Astrocyte of the spinal cord (primary cell): ENCODE measurements around the gene CACNA1S.

ENCODE experiments used
- DNase-seq: peaks from one replicate; pipeline ENCODE4 v3.0.0; 2011; ENCODE audit warnings: low read depth, low spot score
- H3K4me3 ChIP-seq: 2 replicates; pipeline ENCODE4 v1.5.1; 2011; ENCODE audit warnings: low read depth, mild to moderate bottlenecking, low read length, moderate library complexity
- in situ Hi-C: cut with HindIII; loops from 2 replicates; pipeline ENCODE4 v1.10.0; 2017; ENCODE audit warnings: low sequenced_read_pairs
- TF ChIP-seq, protein P1 (sequence below): IDR thresholded peaks from 2 replicates; pipeline ENCODE4 v1.5.1; 2012; ENCODE audit warnings: low read depth, mild to moderate bottlenecking, low read length, inconsistent platforms

The CACNA1S gene

DNA sequence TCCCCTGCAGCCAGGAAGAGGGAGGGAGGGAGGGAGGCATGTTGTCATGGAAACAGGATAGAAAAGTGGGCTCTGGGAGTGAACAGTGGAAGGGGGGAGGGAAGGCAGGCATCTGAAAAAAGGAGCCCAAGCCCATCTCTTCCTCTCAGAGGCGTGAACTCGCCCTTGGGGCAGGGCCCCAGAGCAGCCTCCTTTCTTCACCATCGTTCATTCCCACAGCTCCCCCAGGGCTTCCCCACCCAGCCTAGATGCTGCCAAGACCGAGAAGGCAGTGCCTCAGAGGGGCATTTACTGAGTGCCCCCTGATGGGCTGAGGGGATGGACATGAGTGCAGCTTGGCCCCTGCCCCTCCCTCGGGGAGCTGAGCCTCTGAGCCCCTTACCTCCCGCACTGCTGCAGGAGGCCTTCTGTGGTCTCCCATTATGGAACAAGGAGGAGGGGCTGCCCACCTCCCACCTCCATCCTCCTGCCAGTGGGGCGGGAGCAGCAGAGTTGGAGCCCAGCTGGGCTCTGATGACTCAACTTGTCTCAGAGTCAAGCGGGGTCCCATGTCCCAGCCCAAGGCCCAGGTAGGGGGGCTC is 49.6 kb downstream of the CACNA1S start:
- in situ Hi-C loops: no loop called here
- TF ChIP-seq, protein P1, sequence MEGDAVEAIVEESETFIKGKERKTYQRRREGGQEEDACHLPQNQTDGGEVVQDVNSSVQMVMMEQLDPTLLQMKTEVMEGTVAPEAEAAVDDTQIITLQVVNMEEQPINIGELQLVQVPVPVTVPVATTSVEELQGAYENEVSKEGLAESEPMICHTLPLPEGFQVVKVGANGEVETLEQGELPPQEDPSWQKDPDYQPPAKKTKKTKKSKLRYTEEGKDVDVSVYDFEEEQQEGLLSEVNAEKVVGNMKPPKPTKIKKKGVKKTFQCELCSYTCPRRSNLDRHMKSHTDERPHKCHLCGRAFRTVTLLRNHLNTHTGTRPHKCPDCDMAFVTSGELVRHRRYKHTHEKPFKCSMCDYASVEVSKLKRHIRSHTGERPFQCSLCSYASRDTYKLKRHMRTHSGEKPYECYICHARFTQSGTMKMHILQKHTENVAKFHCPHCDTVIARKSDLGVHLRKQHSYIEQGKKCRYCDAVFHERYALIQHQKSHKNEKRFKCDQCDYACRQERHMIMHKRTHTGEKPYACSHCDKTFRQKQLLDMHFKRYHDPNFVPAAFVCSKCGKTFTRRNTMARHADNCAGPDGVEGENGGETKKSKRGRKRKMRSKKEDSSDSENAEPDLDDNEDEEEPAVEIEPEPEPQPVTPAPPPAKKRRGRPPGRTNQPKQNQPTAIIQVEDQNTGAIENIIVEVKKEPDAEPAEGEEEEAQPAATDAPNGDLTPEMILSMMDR: no peak
- no peak for DNase-seq
- H3K4me3 ChIP-seq: no peak overlapping the region

DNA sequence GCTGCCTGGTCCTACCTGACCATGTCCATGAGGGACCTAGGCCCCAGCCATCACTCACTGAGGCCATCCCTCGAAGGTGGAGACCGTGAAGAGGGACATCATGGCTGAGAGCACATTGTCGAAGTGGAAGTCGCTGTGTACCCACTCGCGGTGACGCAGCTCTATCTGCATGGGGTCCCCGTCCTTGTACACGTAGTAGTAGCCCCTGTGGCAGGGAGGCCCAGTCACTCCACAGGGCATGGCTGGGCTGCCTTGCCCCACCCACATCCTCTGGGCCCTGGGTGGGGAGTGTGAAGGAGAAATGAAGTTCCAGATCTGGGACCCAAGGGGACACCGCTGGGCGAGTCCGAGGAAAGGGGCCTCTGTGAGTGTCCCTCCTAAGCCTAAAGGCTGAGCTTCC is 50.3 kb downstream of the CACNA1S start:
- TF ChIP-seq, protein P1: no peak
- in situ Hi-C loops: no loop called here
- H3K4me3 ChIP-seq: no peak overlapping the region
- no peak for DNase-seq

DNA sequence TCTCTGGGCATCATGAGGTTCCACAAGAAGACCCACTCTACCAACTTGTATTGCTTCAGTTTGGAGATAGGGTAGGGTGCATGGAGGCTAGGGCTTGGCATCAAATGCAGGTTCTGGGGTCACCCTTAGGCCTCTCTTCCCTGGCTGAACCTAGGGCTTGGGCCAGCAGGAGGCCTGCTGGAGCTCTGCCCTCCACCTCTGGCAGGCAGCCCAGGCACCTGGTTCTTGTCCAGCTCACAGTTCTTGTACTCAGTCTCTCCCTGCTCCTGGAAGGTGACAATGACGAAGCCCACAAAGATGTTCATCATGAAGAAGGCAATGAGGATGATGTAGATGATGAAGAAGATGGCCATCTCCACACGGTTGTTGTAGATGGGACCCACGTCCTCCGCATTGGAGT is 51.2 kb downstream of the CACNA1S start:
- in situ Hi-C loops: no loop called here
- no peak overlapping the region for H3K4me3 ChIP-seq
- TF ChIP-seq, protein P1: no peak
- DNase-seq: no peak

DNA sequence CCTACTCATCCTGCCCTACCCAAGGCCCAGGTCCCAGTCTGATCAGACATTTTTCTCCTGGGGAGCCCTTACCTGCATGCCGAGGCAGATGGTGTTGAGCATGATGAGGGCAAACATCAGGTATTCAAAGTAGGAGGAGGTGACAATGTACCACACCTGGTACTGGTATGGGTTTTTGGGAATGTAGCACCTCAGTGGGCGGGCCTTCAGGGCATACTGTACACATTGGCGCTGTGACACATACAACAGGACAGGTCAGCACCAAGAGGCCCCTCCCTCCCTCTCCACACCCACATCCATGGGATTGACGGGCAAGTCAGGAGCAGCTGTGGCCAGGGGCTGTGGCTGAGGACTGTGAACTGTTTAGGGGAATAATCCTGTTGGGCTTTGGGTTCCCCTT is 51.6 kb downstream of the CACNA1S start:
- TF ChIP-seq, protein P1: no peak
- no peak overlapping the region for H3K4me3 ChIP-seq
- in situ Hi-C loops: no loop called here
- no peak for DNase-seq

DNA sequence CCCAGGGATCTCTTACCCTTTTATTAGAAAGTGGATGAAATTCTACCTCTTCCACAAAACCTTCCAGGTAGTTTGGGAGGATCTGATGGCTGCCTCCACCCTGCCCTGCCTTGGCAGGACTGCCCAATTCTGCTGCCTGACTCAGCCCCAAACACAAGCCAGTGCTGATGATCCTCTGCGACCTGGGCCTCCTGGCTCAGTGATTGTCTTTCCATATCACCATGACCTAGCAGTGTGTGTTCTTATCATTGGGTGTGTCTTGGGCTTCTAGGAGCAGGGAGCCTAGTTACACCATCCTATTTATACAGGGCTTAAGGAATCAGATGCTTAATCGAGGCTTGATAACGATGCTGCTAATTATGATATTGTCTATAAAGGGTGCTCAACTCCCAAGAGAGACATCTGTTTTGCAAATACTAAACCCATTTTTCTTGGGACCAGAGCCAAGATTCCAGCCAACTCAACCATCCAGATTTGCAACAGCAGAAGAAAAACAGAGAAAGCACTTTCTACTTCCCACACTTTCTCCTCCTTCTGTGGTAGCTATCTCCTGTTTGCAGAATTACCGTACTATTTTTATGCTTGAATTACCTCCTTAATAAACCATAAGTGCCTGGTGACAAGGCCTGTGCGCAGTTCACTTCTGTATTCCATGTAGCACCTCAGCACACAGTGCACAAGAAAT is 52.2 kb downstream of the CACNA1S start:
- in situ Hi-C loops: no loop called here
- TF ChIP-seq, protein P1: no peak
- H3K4me3 ChIP-seq: no peak overlapping the region
- DNase-seq: no peak

DNA sequence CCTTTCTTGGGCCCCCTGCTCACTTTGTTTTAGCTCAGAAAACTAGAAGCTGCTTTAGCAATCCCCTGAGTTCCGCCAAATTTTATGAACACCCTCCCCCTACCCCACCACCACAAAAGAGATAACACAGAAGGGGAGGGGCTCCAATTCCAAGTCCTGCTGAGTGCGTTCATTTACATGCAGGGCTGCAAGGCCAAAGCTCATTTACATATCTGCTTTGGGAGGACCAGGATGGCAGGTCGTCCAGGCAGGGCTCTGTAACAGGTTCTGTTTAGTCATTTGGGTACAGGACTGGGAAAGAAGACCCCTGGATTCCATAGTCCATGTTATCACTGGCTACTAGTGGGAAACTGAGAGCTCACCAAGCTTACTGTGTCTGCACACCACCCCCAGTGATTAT is 52.8 kb downstream of the CACNA1S start:
- in situ Hi-C loops: no loop called here
- TF ChIP-seq, protein P1: no peak
- DNase-seq: no peak
- H3K4me3 ChIP-seq: no peak overlapping the region
